ENCODE results near the gene LSM5. TPM values are rescaled to one million over a fixed set of nuclear protein-coding genes. Genes with fewer than 3 reads are reported as not detected.

The LSM5 gene
- total and polyA plus RNA-seq, 12 donors: 10.6 to 83.8 (median 44.9) TPM

DNA sequence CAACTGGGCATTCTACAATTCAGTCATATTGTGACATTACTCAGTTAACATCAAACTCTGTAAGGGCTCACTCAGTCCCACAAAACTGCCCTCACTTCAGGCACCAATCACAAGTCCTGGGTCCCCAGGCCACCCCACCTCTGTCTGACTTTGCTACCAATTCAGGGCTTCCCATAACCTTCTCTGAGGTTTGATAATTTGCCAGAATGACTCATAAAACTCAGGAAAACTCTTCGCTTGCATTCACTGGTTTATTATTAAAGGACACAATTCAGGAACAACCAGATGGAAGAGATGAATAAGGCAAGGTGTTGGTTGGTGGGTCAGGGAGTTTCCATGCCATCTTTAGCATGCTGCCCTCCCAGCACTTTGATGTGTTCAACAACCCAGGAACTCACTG, 46.4 kb upstream of the LSM5 start:
- H3K27me3 ChIP-seq: no peaks in the 10 kb centered on the region
- no peaks in the 10 kb centered on the region for H3K9me3 ChIP-seq (replicated peaks in 1 of 3)
- 0 to 27% (median 17%) methylated on average over 1 of the region's 1 CpG for WGBS, 4 donors
- intact Hi-C loops (cut with DNase I): no loop called here
- TF ChIP-seq POLR2A (IDR thresholded peaks at IDR 0.05): no peak
- TF ChIP-seq, protein P1, sequence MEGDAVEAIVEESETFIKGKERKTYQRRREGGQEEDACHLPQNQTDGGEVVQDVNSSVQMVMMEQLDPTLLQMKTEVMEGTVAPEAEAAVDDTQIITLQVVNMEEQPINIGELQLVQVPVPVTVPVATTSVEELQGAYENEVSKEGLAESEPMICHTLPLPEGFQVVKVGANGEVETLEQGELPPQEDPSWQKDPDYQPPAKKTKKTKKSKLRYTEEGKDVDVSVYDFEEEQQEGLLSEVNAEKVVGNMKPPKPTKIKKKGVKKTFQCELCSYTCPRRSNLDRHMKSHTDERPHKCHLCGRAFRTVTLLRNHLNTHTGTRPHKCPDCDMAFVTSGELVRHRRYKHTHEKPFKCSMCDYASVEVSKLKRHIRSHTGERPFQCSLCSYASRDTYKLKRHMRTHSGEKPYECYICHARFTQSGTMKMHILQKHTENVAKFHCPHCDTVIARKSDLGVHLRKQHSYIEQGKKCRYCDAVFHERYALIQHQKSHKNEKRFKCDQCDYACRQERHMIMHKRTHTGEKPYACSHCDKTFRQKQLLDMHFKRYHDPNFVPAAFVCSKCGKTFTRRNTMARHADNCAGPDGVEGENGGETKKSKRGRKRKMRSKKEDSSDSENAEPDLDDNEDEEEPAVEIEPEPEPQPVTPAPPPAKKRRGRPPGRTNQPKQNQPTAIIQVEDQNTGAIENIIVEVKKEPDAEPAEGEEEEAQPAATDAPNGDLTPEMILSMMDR (IDR thresholded peaks at IDR 0.05): no peak
- H3K27ac ChIP-seq: no peak overlapping the region
- H3K36me3 ChIP-seq (replicated peaks in 1 of 2): no peaks in the 10 kb centered on the region
- DNase-seq: peak in 1 of 7 donors; percentile 11
- H3K4me1 ChIP-seq (replicated peaks in 1 of 2): peaks cover 6 to 9% of the 10 kb centered on the region in 2 donors
- H3K4me3 ChIP-seq: no peak overlapping the region

DNA sequence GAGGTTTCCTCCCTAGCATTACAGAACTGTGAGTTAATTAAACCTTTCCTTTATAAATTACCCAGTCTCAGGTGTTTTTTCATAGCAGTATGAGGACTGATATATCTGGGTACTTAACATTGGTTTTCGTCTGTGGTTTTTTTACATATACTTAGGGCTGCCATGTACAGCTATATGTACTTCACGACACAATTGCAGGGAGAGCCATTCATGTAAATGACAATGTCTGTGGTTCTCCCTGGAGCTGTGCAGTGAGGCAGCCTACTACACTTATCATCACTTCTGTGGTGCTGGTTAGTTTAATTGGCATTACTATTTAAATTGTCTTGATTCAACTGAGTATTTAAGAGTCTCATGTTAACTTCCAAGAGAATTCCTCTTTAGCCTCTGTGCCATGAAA, 45.8 kb upstream of the LSM5 start:
- TF ChIP-seq, protein P1 (IDR thresholded peaks at IDR 0.05): no peak
- TF ChIP-seq POLR2A (IDR thresholded peaks at IDR 0.05): no peak
- no peaks in the 10 kb centered on the region for H3K27me3 ChIP-seq
- H3K4me1 ChIP-seq (replicated peaks in 1 of 2): peaks cover 6 to 9% of the 10 kb centered on the region in 2 donors
- H3K36me3 ChIP-seq (replicated peaks in 1 of 2): no peaks in the 10 kb centered on the region
- WGBS, 4 donors: 93 to 96% (median 94%) methylated on average over 2 of the region's 2 CpGs
- intact Hi-C loops (cut with DNase I): no loop called here
- no peak overlapping the region for H3K4me3 ChIP-seq
- H3K9me3 ChIP-seq (replicated peaks in 1 of 3): no peaks in the 10 kb centered on the region
- no peak for DNase-seq
- H3K27ac ChIP-seq: no peak overlapping the region

DNA sequence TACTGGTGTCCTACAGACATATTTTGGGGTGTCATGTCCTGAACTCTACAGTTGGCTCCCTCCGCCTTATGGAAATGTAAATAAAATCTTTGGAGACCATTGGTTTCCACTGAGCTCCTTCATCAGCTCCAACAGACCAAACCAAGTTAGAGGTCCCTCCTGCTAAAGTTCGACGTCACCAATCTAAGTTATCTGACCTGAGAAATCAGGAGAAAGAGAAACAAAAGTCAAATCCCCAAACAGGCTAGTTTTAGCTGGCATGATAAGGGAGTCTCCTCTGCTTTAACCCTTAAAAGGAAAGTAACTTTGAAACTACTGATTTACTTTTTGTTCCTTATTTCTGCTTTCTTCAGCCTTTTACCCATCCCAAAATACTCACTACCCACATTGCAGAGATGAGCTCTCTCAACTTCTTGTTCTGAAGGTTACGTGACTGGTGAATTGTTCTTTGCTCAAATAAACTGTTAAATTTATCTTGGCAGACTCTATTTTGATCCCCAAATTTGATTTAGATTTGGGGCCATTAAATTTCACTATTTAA, 45.1 kb upstream of the LSM5 start:
- Histone ChIP-seq H3K9me3 (replicated peaks in 1 of 3) (no peaks in the 10 kb centered on the region), H3K36me3 (replicated peaks in 1 of 2) (no peaks in the 10 kb centered on the region), H3K4me1 (replicated peaks in 1 of 2) (peaks cover 6 to 9% of the 10 kb centered on the region in 2 donors), H3K27ac (no peak overlapping the region), H3K4me3 (no peak overlapping the region), H3K27me3 (no peaks in the 10 kb centered on the region)
- 68 to 93% (median 80%) methylated on average over 4 of the region's 4 CpGs for WGBS, 4 donors
- no peak for DNase-seq
- TF ChIP-seq POLR2A (IDR thresholded peaks at IDR 0.05): no peak
- TF ChIP-seq, protein P1 (IDR thresholded peaks at IDR 0.05): no peak
- intact Hi-C loops (cut with DNase I): no loop called here

DNA sequence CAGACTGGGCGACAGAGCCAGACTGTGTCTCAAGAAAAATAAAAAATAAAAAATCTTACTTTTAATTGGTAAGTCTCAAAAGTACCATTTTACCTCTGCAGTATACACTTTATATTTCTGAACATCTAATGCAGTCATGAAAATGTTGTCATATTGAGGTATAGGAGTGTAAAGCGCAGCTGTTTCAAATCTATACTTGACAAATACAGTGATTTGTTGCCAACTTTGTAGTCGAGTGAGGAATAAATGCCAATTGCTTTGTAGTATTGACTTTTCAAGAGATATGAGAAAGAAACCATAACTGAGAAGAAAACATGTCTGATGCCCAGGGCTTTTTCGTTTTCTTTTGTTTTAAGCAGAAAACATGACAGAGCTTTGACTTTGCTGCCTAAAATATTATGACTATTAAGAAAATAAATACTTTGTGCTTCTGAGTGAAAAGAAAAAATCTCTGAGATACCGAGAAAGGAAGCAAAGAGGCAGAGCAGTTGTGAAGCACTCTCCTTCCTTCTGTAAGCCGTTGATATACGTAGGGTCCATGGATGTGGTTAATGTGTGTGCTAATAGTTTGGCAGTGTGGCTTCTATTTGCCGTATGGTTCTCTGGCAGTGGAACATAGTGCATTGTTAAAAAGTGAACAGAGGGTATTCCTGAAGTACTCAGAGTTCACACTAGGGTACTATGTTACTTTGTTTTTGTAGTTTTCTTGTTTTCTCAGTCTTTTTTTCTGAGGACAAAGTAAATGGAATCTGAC, 43.3 kb upstream of the LSM5 start:
- WGBS, 4 donors: 66 to 75% (median 70%) methylated on average over 8 of the region's 8 CpGs
- H3K36me3 ChIP-seq (replicated peaks in 1 of 2): no peaks in the 10 kb centered on the region
- no peak for TF ChIP-seq POLR2A (IDR thresholded peaks at IDR 0.05)
- TF ChIP-seq, protein P1 (IDR thresholded peaks at IDR 0.05): no peak
- H3K4me3 ChIP-seq: no peak overlapping the region
- peaks cover 9 to 15% of the 10 kb centered on the region in 2 donors for H3K4me1 ChIP-seq (replicated peaks in 1 of 2)
- DNase-seq: no peak
- no peaks in the 10 kb centered on the region for H3K27me3 ChIP-seq
- intact Hi-C loops (cut with DNase I): no loop called here
- H3K27ac ChIP-seq: no peak overlapping the region
- H3K9me3 ChIP-seq (replicated peaks in 1 of 3): no peaks in the 10 kb centered on the region
